ENCODE measurements around the gene PAIP2B. TPM values are rescaled to one million over a fixed set of nuclear protein-coding genes. Genes with fewer than 3 reads are reported as not detected.

Gene PAIP2B, protein sequence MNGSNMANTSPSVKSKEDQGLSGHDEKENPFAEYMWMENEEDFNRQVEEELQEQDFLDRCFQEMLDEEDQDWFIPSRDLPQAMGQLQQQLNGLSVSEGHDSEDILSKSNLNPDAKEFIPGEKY
- polyA plus RNA-seq (2013, experiment 1 of 2), result 0.11 TPM
- polyA plus RNA-seq (2013, experiment 2 of 2), result 0.12 TPM

DNA sequence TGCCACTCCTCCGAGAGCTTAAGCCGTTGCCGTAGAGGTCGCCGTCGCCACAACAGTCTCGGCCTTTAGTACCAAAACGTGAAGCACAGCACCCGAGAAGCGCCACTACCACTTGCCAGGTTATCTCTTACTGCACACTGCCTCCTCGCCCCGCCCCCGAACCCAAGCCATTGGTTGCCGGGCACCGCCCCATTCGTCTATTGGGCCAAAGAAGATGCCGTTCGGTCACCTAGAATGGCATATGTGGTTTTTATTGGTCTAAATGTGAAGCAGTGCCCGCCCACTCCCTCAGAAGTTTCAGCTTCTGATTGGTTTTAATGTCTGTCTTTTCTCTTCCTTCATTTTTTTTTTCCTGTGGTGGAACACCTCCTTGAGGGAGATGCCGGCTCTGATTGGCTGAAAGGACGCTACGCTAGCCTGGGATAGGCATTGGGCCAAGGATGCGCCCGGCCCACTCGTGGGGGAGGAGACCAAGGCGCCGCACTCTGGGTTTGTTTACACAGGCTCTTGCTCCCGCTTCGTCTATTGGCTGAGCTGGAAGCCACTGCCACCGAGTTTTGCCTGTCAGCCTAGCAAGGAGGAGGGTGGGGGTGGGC is at the start of gene PAIP2B:
Gene PAIP2B (minus strand): TSS at position 139 of the 596 bp plus-strand sequence. CDS start 24,514 bp downstream, outside the sequence.
- H3K23ac ChIP-seq (ENCODE audit: low read length in 2 of 2), result peak within 1 kb of the TSS in 1 of 2 experiments; percentile 2
- no peak within 1 kb of the TSS for H4K91ac ChIP-seq (ENCODE audit: low read length)
- H3K27me3 ChIP-seq (ENCODE audit: control insufficient read depth in 1 of 2, insufficient read depth in 1 of 2, low read length in 2 of 2), result peaks cover 0 to 34% of the 10 kb centered on the region in 2 experiments
- peak; percentile 99 for DNase-seq
- peak within 1 kb of the TSS; percentile 81 for H3K4me2 ChIP-seq (ENCODE audit: low read length, poor library complexity, severe bottlenecking)
- no peak within 1 kb of the TSS for H2BK120ac ChIP-seq (ENCODE audit: low read depth, low read length)
- H3K79me1 ChIP-seq (replicated peaks; ENCODE audit: low read length, poor library complexity, severe bottlenecking), result no peaks in the 10 kb centered on the region
- H3K9me3 ChIP-seq (ENCODE audit: control insufficient read depth, low read length), result peaks cover 4% of the 10 kb centered on the region
- H4K8ac ChIP-seq (ENCODE audit: low read length), result peak within 1 kb of the TSS; percentile 55
- no peak within 1 kb of the TSS for H2BK15ac ChIP-seq (ENCODE audit: low read depth, poor library complexity, severe bottlenecking)
- H3K18ac ChIP-seq (ENCODE audit: low read depth in 1 of 2, low read length in 2 of 2), result peak within 1 kb of the TSS in 1 of 2 experiments; percentile 41
- no peak within 1 kb of the TSS for H2BK5ac ChIP-seq (ENCODE audit: low read depth, low read length, poor library complexity, severe bottlenecking)
- peak within 1 kb of the TSS; percentile 63 to 94 for H3K4me3 ChIP-seq (ENCODE audit: insufficient read depth in 1 of 2, low read depth in 1 of 2, low read length in 2 of 2)
- H3K4ac ChIP-seq (ENCODE audit: low read depth in 1 of 2, low read length in 2 of 2), result no peak within 1 kb of the TSS
- H2BK12ac ChIP-seq (ENCODE audit: low read length in 2 of 2), result no peak within 1 kb of the TSS
- peaks cover 10% of the 10 kb centered on the region for H3K4me1 ChIP-seq (ENCODE audit: control insufficient read depth, insufficient read depth, low read depth, low read length)
- no peaks in the 10 kb centered on the region for H3K36me3 ChIP-seq (ENCODE audit: control insufficient read depth in 1 of 2, insufficient read depth in 2 of 2, low read depth in 1 of 2, low read length in 2 of 2)
- H3K27ac ChIP-seq (ENCODE audit: low read length, poor library complexity, severe bottlenecking), result no peak within 1 kb of the TSS
- no peak within 1 kb of the TSS for H2AK5ac ChIP-seq (ENCODE audit: low read length, severe bottlenecking)
- 1% methylated on average over 30 of the region's 30 CpGs for WGBS
- H2AFZ ChIP-seq (ENCODE audit: low read depth, low read length), result peak within 1 kb of the TSS; percentile 60
- peak within 1 kb of the TSS; percentile 78 for H3K9ac ChIP-seq (ENCODE audit: low read length)
- H3K14ac ChIP-seq (ENCODE audit: low read length in 2 of 2), result no peak within 1 kb of the TSS

DNA sequence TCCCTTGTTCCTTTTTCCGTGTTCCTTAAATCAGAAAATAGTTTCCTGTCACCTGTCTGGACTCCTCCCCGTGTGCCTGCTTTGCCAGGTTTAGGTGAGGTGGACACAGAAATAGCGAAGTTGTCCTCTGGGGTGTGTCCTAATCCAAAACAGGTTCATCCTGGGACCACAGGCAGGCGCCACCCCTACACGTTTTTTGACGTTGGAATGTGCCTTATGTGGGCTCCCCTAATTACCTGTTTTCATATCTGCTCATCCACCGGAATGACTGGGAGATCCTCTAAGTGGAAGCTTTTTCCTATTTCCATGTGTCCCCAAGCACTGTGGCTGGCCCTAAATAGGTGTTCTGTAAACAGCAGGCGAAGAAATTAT is 49.0 kb upstream of the PAIP2B start:
- H2BK15ac ChIP-seq (ENCODE audit: low read depth, poor library complexity, severe bottlenecking), result no peak overlapping the region
- WGBS, result 78% methylated on average over 8 of the region's 8 CpGs
- H2BK120ac ChIP-seq (ENCODE audit: low read depth, low read length), result no peak overlapping the region
- no peak overlapping the region for H2AK5ac ChIP-seq (ENCODE audit: low read length, severe bottlenecking)
- H4K91ac ChIP-seq (ENCODE audit: low read length), result no peak overlapping the region
- H3K79me1 ChIP-seq (replicated peaks; ENCODE audit: low read length, poor library complexity, severe bottlenecking), result no peaks in the 10 kb centered on the region
- no peaks in the 10 kb centered on the region for H3K9me3 ChIP-seq (ENCODE audit: control insufficient read depth, low read length)
- H3K18ac ChIP-seq (ENCODE audit: low read depth in 1 of 2, low read length in 2 of 2), result no peak overlapping the region
- H3K14ac ChIP-seq (ENCODE audit: low read length in 2 of 2), result no peak overlapping the region
- no peak overlapping the region for H2AFZ ChIP-seq (ENCODE audit: low read depth, low read length)
- no peak overlapping the region for H2BK12ac ChIP-seq (ENCODE audit: low read length in 2 of 2)
- H3K27me3 ChIP-seq (ENCODE audit: control insufficient read depth in 1 of 2, insufficient read depth in 1 of 2, low read length in 2 of 2), result peaks cover 6 to 50% of the 10 kb centered on the region in 2 experiments
- H4K8ac ChIP-seq (ENCODE audit: low read length), result no peak overlapping the region
- H2BK5ac ChIP-seq (ENCODE audit: low read depth, low read length, poor library complexity, severe bottlenecking), result no peak overlapping the region
- peak overlapping the region; percentile 100 for H3K4me2 ChIP-seq (ENCODE audit: low read length, poor library complexity, severe bottlenecking)
- H3K36me3 ChIP-seq (ENCODE audit: control insufficient read depth in 1 of 2, insufficient read depth in 2 of 2, low read depth in 1 of 2, low read length in 2 of 2), result no peaks in the 10 kb centered on the region
- peak overlapping the region in 1 of 2 experiments; percentile 83 for H3K4me3 ChIP-seq (ENCODE audit: insufficient read depth in 1 of 2, low read depth in 1 of 2, low read length in 2 of 2)
- no peak overlapping the region for H3K4ac ChIP-seq (ENCODE audit: low read depth in 1 of 2, low read length in 2 of 2)
- H3K9ac ChIP-seq (ENCODE audit: low read length), result no peak overlapping the region
- H3K27ac ChIP-seq (ENCODE audit: low read length, poor library complexity, severe bottlenecking), result no peak overlapping the region
- peaks cover 10% of the 10 kb centered on the region for H3K4me1 ChIP-seq (ENCODE audit: control insufficient read depth, insufficient read depth, low read depth, low read length)
- no peak for DNase-seq
- H3K23ac ChIP-seq (ENCODE audit: low read length in 2 of 2), result no peak overlapping the region

DNA sequence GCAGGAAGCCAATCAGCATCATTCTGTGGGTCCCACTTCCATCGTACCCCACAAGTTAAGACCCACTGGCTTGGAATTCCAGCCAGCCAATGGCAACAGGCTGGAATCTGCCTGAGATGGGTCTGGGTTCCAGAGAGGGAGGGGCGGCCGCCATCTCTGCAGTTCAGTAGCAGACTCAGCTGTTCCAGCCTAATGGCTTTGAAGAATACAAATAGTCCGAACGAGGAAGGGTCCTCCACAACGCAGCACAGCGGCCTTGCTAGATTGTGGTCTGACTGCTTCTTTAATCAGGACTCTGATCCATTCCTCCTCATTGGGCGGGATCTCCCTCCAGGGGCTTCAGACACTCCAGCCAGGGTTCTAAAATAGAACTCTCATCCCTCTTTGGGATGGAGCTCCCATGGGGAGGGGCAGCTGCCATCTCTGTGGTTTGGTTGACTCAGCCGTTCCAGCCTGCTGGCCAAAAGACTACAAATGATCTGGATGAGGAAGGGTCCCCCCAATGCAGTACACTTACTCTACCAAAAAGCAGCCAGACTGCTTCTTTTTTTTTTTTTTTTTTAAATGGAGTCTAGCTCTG is 42.7 kb upstream of the PAIP2B start:
- Histone ChIP-seq H2AK5ac (ENCODE audit: low read length, severe bottlenecking) (no peak overlapping the region), H3K4me1 (ENCODE audit: control insufficient read depth, insufficient read depth, low read depth, low read length) (no peaks in the 10 kb centered on the region), H2BK15ac (ENCODE audit: low read depth, poor library complexity, severe bottlenecking) (no peak overlapping the region), H4K8ac (ENCODE audit: low read length) (no peak overlapping the region), H4K91ac (ENCODE audit: low read length) (no peak overlapping the region), H3K36me3 (ENCODE audit: control insufficient read depth in 1 of 2, insufficient read depth in 2 of 2, low read depth in 1 of 2, low read length in 2 of 2) (no peaks in the 10 kb centered on the region), H3K23ac (ENCODE audit: low read length in 2 of 2) (no peak overlapping the region), H3K27me3 (ENCODE audit: control insufficient read depth in 1 of 2, insufficient read depth in 1 of 2, low read length in 2 of 2) (peaks cover 5 to 20% of the 10 kb centered on the region in 2 experiments), H3K4me2 (ENCODE audit: low read length, poor library complexity, severe bottlenecking) (no peak overlapping the region), H3K4me3 (ENCODE audit: insufficient read depth in 1 of 2, low read depth in 1 of 2, low read length in 2 of 2) (no peak overlapping the region), H3K27ac (ENCODE audit: low read length, poor library complexity, severe bottlenecking) (no peak overlapping the region), H2BK12ac (ENCODE audit: low read length in 2 of 2) (no peak overlapping the region), H2AFZ (ENCODE audit: low read depth, low read length) (no peak overlapping the region), H3K4ac (ENCODE audit: low read depth in 1 of 2, low read length in 2 of 2) (no peak overlapping the region), H3K14ac (ENCODE audit: low read length in 2 of 2) (no peak overlapping the region), H3K79me1 (replicated peaks; ENCODE audit: low read length, poor library complexity, severe bottlenecking) (no peaks in the 10 kb centered on the region), H3K9ac (ENCODE audit: low read length) (no peak overlapping the region), H2BK5ac (ENCODE audit: low read depth, low read length, poor library complexity, severe bottlenecking) (no peak overlapping the region), H3K18ac (ENCODE audit: low read depth in 1 of 2, low read length in 2 of 2) (no peak overlapping the region), H2BK120ac (ENCODE audit: low read depth, low read length) (no peak overlapping the region), H3K9me3 (ENCODE audit: control insufficient read depth, low read length) (no peaks in the 10 kb centered on the region)
- 93% methylated on average over 9 of the region's 9 CpGs for WGBS
- no peak for DNase-seq

DNA sequence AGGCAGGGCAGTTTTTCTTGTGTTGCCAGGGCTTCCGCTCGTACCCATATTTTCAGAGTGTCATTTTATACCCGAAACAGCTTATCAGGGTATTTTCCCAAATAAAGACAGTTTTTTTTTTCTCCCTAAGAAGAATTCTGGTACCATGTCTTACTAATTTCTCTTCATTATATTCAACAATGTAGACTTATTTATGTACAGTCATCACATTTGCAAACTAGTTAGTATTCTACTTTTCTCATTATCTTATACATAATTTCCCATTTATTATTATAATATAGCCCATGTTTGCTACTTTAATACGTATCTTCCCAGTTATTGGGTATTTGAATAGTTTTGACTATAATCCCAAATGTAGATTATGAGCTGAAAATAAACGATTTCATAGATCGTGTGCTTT is 36.5 kb upstream of the PAIP2B start:
- no peak overlapping the region for H2BK120ac ChIP-seq (ENCODE audit: low read depth, low read length)
- H3K4me1 ChIP-seq (ENCODE audit: control insufficient read depth, insufficient read depth, low read depth, low read length), result no peaks in the 10 kb centered on the region
- no peak overlapping the region for H3K4ac ChIP-seq (ENCODE audit: low read depth in 1 of 2, low read length in 2 of 2)
- WGBS, result 94% methylated on average over 5 of the region's 6 CpGs
- H4K91ac ChIP-seq (ENCODE audit: low read length), result no peak overlapping the region
- H3K27me3 ChIP-seq (ENCODE audit: control insufficient read depth in 1 of 2, insufficient read depth in 1 of 2, low read length in 2 of 2), result peaks cover 12 to 31% of the 10 kb centered on the region in 2 experiments
- no peak overlapping the region for H3K14ac ChIP-seq (ENCODE audit: low read length in 2 of 2)
- no peak overlapping the region for H2BK5ac ChIP-seq (ENCODE audit: low read depth, low read length, poor library complexity, severe bottlenecking)
- no peaks in the 10 kb centered on the region for H3K9me3 ChIP-seq (ENCODE audit: control insufficient read depth, low read length)
- no peak overlapping the region for H2AFZ ChIP-seq (ENCODE audit: low read depth, low read length)
- H3K4me3 ChIP-seq (ENCODE audit: insufficient read depth in 1 of 2, low read depth in 1 of 2, low read length in 2 of 2), result no peak overlapping the region
- H3K4me2 ChIP-seq (ENCODE audit: low read length, poor library complexity, severe bottlenecking), result no peak overlapping the region
- no peak overlapping the region for H3K23ac ChIP-seq (ENCODE audit: low read length in 2 of 2)
- H4K8ac ChIP-seq (ENCODE audit: low read length), result no peak overlapping the region
- no peak overlapping the region for H2BK12ac ChIP-seq (ENCODE audit: low read length in 2 of 2)
- H3K9ac ChIP-seq (ENCODE audit: low read length), result no peak overlapping the region
- no peaks in the 10 kb centered on the region for H3K79me1 ChIP-seq (replicated peaks; ENCODE audit: low read length, poor library complexity, severe bottlenecking)
- H2BK15ac ChIP-seq (ENCODE audit: low read depth, poor library complexity, severe bottlenecking), result no peak overlapping the region
- no peak overlapping the region for H2AK5ac ChIP-seq (ENCODE audit: low read length, severe bottlenecking)
- no peaks in the 10 kb centered on the region for H3K36me3 ChIP-seq (ENCODE audit: control insufficient read depth in 1 of 2, insufficient read depth in 2 of 2, low read depth in 1 of 2, low read length in 2 of 2)
- no peak overlapping the region for H3K27ac ChIP-seq (ENCODE audit: low read length, poor library complexity, severe bottlenecking)
- no peak for DNase-seq
- no peak overlapping the region for H3K18ac ChIP-seq (ENCODE audit: low read depth in 1 of 2, low read length in 2 of 2)

Measured in mesenchymal stem cell (in vitro differentiated cells and primary cell).